Activated T-helper 17 cell treated with anti-CD3 and anti-CD28 coated beads, Interleukin-2, amount 50 U/mL, for 72 hours (primary cell): ENCODE measurements around the gene UBR4. TPM values are rescaled to one million over a fixed set of nuclear protein-coding genes. Genes with fewer than 3 reads are reported as not detected.
A peak's percentile ranks its signal among the peaks of the same experiment; 100 is the strongest.

Source experiments
- ATAC-seq: fragments of 150-1000 bp; cut with Tn5 transposase; replicated peaks from 2 replicates; pipeline ENCODE4 v1.10.0; 2021; ENCODE audit warnings: mild to moderate bottlenecking, moderate library complexity
- H3K27ac Mint-ChIP-seq: one replicate; pipeline ENCODE4 v1.8.0; 2022; ENCODE audit warnings: mixed read lengths
- H3K27me3 Mint-ChIP-seq: one replicate; pipeline ENCODE4 v1.8.0; 2022; ENCODE audit warnings: mixed read lengths
- H3K36me3 Mint-ChIP-seq: one replicate; pipeline ENCODE4 v1.8.0; 2022; ENCODE audit warnings: low read depth, mild to moderate bottlenecking, mixed read lengths
- H3K4me1 Mint-ChIP-seq: one replicate; pipeline ENCODE4 v1.8.0; 2022; ENCODE audit warnings: mixed read lengths
- H3K4me3 Mint-ChIP-seq: one replicate; pipeline ENCODE4 v1.8.0; 2022; ENCODE audit warnings: mild to moderate bottlenecking, mixed read lengths
- H3K9me3 Mint-ChIP-seq: one replicate; pipeline ENCODE4 v1.8.0; 2022; ENCODE audit warnings: mixed read lengths
- total RNA-seq, 2 donors: library from RNA; stranded (reverse); gene quantifications; one replicate each; pipeline ENCODE4 v1.2.3, GENCODE V29; 2022

Gene UBR4
- total RNA-seq, 2 donors from 2014 or later: 145 to 195 TPM

- Mint-ChIP-seq H3K36me3 (peaks cover 100% of the 10 kb centered on the region), H3K9me3 (no peaks in the 10 kb centered on the region), H3K27ac (no peak overlapping the region), H3K27me3 (no peaks in the 10 kb centered on the region), H3K4me1 (peaks cover 18% of the 10 kb centered on the region), H3K4me3 (no peak overlapping the region)
- no peak for ATAC-seq
Measured at GRCh38 chr1:19091196-19091953, 118.7 kb downstream of the UBR4 start.

DNA sequence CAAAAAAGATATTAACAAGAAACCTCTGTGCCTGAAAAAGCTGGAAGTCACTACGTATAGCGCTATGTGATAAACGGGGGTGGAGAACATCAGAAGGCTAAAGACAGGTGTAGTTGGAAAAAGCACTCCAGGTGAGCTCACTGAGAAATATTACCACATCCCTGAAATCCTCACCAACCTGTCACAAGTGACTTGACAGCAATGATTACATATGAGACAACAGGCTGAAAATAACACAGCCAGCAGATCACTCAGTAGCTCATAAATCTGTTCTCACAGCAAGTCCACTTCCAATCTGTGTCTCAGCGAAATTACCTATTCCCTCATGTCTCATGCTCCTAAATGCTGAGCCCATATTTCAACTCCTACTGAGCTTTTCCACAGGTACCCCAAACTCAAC is 120.5 kb downstream of the UBR4 start:
- no peaks in the 10 kb centered on the region for H3K27me3 Mint-ChIP-seq

GRCh38 chr1:19088717-19089442 is 121.2 kb downstream of the UBR4 start:
- no peaks in the 10 kb centered on the region for H3K27me3 Mint-ChIP-seq
- H3K4me1 Mint-ChIP-seq: peaks cover 18% of the 10 kb centered on the region
- H3K27ac Mint-ChIP-seq: peak overlapping the region; percentile 90
- H3K4me3 Mint-ChIP-seq: peak overlapping the region; percentile 42
- peaks cover 98% of the 10 kb centered on the region for H3K36me3 Mint-ChIP-seq
- peak; percentile 90 for ATAC-seq
- H3K9me3 Mint-ChIP-seq: no peaks in the 10 kb centered on the region

More for the DNA sequence above, 120.5 kb downstream of the UBR4 start:
- Mint-ChIP-seq H3K27ac (peak overlapping the region; percentile 90), H3K36me3 (peaks cover 98% of the 10 kb centered on the region), H3K4me3 (peak overlapping the region; percentile 42), H3K9me3 (no peaks in the 10 kb centered on the region), H3K4me1 (peaks cover 18% of the 10 kb centered on the region)
- no peak for ATAC-seq

- peak; percentile 48 for ATAC-seq
- H3K9me3 Mint-ChIP-seq: no peaks in the 10 kb centered on the region
- peak overlapping the region; percentile 42 for H3K4me3 Mint-ChIP-seq
- peaks cover 98% of the 10 kb centered on the region for H3K36me3 Mint-ChIP-seq
- peaks cover 18% of the 10 kb centered on the region for H3K4me1 Mint-ChIP-seq
- no peaks in the 10 kb centered on the region for H3K27me3 Mint-ChIP-seq
- peak overlapping the region; percentile 90 for H3K27ac Mint-ChIP-seq
Measured at GRCh38 chr1:19087737-19088594, 122.1 kb downstream of the UBR4 start.

GRCh38 chr1:19087017-19087736 is 122.9 kb downstream of the UBR4 start:
- Mint-ChIP-seq H3K4me3 (peak overlapping the region; percentile 42), H3K9me3 (no peaks in the 10 kb centered on the region), H3K27ac (peak overlapping the region; percentile 90), H3K36me3 (peaks cover 98% of the 10 kb centered on the region), H3K27me3 (no peaks in the 10 kb centered on the region), H3K4me1 (peaks cover 18% of the 10 kb centered on the region)
- ATAC-seq: no peak

DNA sequence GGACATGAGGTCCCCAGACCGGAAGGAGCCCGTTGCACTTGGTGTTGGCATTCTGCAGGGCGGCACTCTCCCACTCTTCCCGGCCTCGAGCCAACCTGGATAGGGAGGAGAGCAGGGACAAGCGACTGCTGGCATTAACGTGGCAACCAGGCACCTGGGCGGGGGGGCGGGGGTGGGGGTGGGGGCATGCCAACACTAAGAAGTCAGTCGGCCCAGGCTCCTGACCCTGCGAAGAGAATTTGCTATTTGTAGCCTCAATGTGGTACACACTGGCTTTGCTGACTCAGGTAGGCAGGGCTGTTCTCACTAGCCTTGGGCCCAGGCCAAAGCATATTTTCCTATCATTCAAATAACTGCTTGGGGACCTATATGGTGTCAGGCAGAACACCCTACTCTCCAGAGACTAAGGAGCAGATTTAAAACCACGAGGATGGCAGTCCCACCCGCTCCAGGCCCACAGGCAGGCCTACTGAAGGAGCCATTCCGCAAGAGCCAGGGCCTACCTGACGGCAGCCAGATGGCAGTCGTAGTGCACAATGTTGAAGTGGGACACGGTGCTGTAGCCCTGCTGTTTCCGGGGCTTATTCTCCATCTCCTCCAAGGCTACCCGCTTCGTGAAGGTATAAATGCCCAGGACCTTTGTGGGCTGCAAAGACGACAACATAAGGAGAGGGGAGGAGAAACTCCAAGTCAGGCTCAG is 123.7 kb downstream of the UBR4 start:
- peaks cover 98% of the 10 kb centered on the region for H3K36me3 Mint-ChIP-seq
- H3K9me3 Mint-ChIP-seq: no peaks in the 10 kb centered on the region
- ATAC-seq: no peak
- no peaks in the 10 kb centered on the region for H3K27me3 Mint-ChIP-seq
- H3K4me1 Mint-ChIP-seq: peaks cover 18% of the 10 kb centered on the region
- H3K4me3 Mint-ChIP-seq: no peak overlapping the region
- H3K27ac Mint-ChIP-seq: no peak overlapping the region

DNA sequence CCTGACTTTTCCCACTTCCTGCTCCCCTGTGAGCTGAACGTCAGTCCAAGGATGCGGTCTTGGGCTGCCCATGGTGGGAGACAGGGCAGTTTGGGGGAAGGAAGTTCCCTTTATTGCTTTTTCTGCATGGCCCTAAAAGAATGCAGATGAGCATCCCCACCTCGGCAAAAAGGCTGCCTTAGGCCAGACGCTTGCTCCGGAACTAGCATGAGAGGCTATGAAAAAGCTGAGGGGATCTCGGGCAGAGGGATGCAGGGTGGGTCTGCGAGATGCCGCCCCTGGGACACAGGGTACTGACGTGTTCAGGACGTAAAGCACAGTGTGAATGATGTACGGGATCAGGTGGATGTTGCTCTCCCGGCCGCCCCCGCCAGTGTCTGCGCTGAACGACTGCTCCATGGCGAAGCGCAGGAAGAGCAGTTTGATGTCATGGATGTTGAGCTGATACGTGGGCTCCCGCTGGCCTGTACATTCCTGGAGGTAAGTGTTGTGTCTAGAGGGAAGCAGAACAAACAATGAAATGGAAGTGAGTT is 125.8 kb downstream of the UBR4 start:
- no peaks in the 10 kb centered on the region for H3K9me3 Mint-ChIP-seq
- ATAC-seq: no peak
- no peak overlapping the region for H3K27ac Mint-ChIP-seq
- peaks cover 98% of the 10 kb centered on the region for H3K36me3 Mint-ChIP-seq
- H3K27me3 Mint-ChIP-seq: no peaks in the 10 kb centered on the region
- no peak overlapping the region for H3K4me3 Mint-ChIP-seq
- H3K4me1 Mint-ChIP-seq: peaks cover 10% of the 10 kb centered on the region

- no peaks in the 10 kb centered on the region for H3K4me1 Mint-ChIP-seq
- no peak for ATAC-seq
- no peaks in the 10 kb centered on the region for H3K27me3 Mint-ChIP-seq
- H3K4me3 Mint-ChIP-seq: no peak overlapping the region
- H3K27ac Mint-ChIP-seq: no peak overlapping the region
- no peaks in the 10 kb centered on the region for H3K9me3 Mint-ChIP-seq
- H3K36me3 Mint-ChIP-seq: peaks cover 98% of the 10 kb centered on the region
Measured at GRCh38 chr1:19083081-19083480, 127.0 kb downstream of the UBR4 start.

DNA sequence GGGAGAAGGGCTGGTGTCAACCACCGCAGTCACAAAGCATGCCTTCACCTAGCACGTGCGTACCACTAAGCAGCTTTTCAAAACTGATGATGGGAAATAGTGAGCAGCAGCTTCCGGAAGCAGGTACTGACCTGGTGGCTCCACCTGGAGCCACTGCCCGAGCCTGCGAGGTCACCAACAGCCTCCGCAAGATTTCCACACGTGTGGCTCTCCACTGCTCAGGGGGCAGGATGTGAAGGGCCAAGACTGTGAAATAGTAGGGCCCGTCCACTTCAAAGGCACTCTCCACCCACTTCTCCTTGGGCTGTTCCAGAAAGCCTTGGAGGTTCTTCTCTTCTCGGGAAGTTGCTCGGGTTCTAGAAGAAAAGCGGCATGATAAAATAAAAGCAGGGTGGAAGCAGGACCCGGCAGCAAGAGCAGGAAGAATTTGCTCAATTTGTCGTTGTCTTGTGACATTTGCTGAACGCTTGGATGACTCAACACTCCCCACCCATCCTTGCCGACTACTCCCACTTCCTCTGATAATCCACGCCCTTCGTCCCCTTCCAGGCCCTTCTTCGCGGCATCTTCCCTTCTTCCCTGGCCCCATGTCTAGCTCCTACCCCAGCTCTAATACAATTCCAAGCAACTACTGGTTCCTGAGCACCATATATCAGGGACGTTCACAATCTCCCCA is 128.7 kb downstream of the UBR4 start:
- no peak overlapping the region for H3K4me3 Mint-ChIP-seq
- no peaks in the 10 kb centered on the region for H3K4me1 Mint-ChIP-seq
- ATAC-seq: no peak
- peaks cover 98% of the 10 kb centered on the region for H3K36me3 Mint-ChIP-seq
- no peaks in the 10 kb centered on the region for H3K9me3 Mint-ChIP-seq
- no peaks in the 10 kb centered on the region for H3K27me3 Mint-ChIP-seq
- H3K27ac Mint-ChIP-seq: peak overlapping the region; percentile 28

DNA sequence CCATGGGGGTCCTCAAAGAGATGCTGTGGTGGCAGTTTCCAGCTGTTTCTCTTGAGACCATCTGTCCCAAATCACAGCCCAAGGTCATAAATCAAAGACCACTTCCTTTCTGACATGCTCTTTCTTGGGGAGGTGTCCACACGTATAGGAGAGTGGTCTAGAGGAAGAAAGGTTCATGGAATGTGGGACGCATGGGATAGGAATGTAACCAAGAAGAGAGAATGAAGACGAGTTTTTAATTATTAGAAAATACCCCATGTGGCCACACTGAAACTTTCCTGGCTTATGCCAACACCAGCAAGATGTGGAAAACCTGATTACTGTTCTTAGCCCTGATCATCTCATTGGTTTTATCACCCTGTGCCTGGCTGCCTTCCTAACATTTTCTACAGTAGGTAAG is 129.3 kb downstream of the UBR4 start:
- ATAC-seq: no peak
- H3K4me3 Mint-ChIP-seq: no peak overlapping the region
- no peaks in the 10 kb centered on the region for H3K9me3 Mint-ChIP-seq
- H3K36me3 Mint-ChIP-seq: peaks cover 100% of the 10 kb centered on the region
- no peaks in the 10 kb centered on the region for H3K27me3 Mint-ChIP-seq
- H3K27ac Mint-ChIP-seq: peak overlapping the region; percentile 17
- no peaks in the 10 kb centered on the region for H3K4me1 Mint-ChIP-seq

GRCh38 chr1:19079541-19080472 is 130.3 kb downstream of the UBR4 start:
- peaks cover 9% of the 10 kb centered on the region for H3K4me1 Mint-ChIP-seq
- H3K4me3 Mint-ChIP-seq: no peak overlapping the region
- peak overlapping the region; percentile 17 for H3K27ac Mint-ChIP-seq
- no peaks in the 10 kb centered on the region for H3K9me3 Mint-ChIP-seq
- ATAC-seq: no peak
- H3K36me3 Mint-ChIP-seq: peaks cover 100% of the 10 kb centered on the region
- no peaks in the 10 kb centered on the region for H3K27me3 Mint-ChIP-seq

- Mint-ChIP-seq H3K36me3 (peaks cover 100% of the 10 kb centered on the region), H3K4me1 (peaks cover 16% of the 10 kb centered on the region), H3K27me3 (no peaks in the 10 kb centered on the region), H3K4me3 (no peak overlapping the region), H3K27ac (no peak overlapping the region), H3K9me3 (no peaks in the 10 kb centered on the region)
- no peak for ATAC-seq
Measured at GRCh38 chr1:19078536-19078935, 131.5 kb downstream of the UBR4 start.
